CD8-positive, alpha-beta memory T cell (primary cell): ENCODE measurements around the gene CIP2A. TPM values are rescaled to one million over a fixed set of nuclear protein-coding genes. Genes with fewer than 3 reads are reported as not detected.

ENCODE experiments used
- CTCF ChIA-PET: fragments of 350-600 bp; sonication (Branson Sonifier 250); formaldehyde crosslinking; loops from one replicate; lab custom pipeline; 2021; ENCODE audit warnings: antibody characterized with exemption; lab: Charles Lee
- POLR2A ChIA-PET: fragments of 350-600 bp; sonication (Branson Sonifier 250); formaldehyde crosslinking; loops from one replicate; lab custom pipeline; 2021; ENCODE audit warnings: antibody characterized with exemption; lab: Charles Lee
- DNase-seq, 5 donors: peaks; one replicate each; pipeline versions ENCODE4 v3.0.0 to v3.0.0-alpha.2; 2020 to 2022; ENCODE audit warnings: mixed read lengths in 1 of 5
- H3K27ac ChIP-seq: one replicate; pipeline ENCODE4 v1.7.0; 2013; ENCODE audit warnings: low read depth, mild to moderate bottlenecking, low read length, moderate library complexity
- H3K27me3 ChIP-seq: 2 replicates; pipeline ENCODE4 v1.7.0; 2013; ENCODE audit warnings: low read length, mild to moderate bottlenecking; ENCODE audit not compliant: insufficient read depth, poor library complexity, severe bottlenecking
- H3K36me3 ChIP-seq: 2 replicates; pipeline ENCODE4 v1.7.0; 2013; ENCODE audit warnings: mild to moderate bottlenecking, low read length, moderate library complexity; ENCODE audit not compliant: insufficient read depth
- H3K4me1 ChIP-seq: 2 replicates; pipeline ENCODE4 v1.7.0; 2013; ENCODE audit warnings: mild to moderate bottlenecking, low read length, moderate library complexity; ENCODE audit not compliant: insufficient read depth
- H3K4me3 ChIP-seq: 2 replicates; pipeline ENCODE4 v1.7.0; 2013; ENCODE audit warnings: mild to moderate bottlenecking, low read length
- H3K9me3 ChIP-seq: 2 replicates; pipeline ENCODE4 v1.7.0; 2013; ENCODE audit warnings: mild to moderate bottlenecking, low read length
- H3K27ac Mint-ChIP-seq, 8 donors: one replicate each; pipeline ENCODE4 v1.8.0; 2020 to 2021; ENCODE audit warnings: mixed read lengths in 8 of 8, mild to moderate bottlenecking in 6 of 8, inconsistent platforms in 3 of 8, moderate library complexity in 3 of 8
- H3K27me3 Mint-ChIP-seq, 2 donors: one replicate each; pipeline ENCODE4 v1.8.0; 2020 to 2021; ENCODE audit warnings: mixed read lengths in 2 of 2, mild to moderate bottlenecking in 1 of 2, moderate library complexity in 1 of 2
- H3K36me3 Mint-ChIP-seq, 3 donors: one replicate each; pipeline ENCODE4 v1.8.0; 2020 to 2021; ENCODE audit warnings: mixed read lengths in 3 of 3, inconsistent platforms in 1 of 3, mild to moderate bottlenecking in 1 of 3
- H3K4me1 Mint-ChIP-seq, 3 donors: one replicate each; pipeline ENCODE4 v1.8.0; 2020 to 2021; ENCODE audit warnings: mixed read lengths in 3 of 3, inconsistent platforms in 1 of 3, mild to moderate bottlenecking in 1 of 3
- H3K4me3 Mint-ChIP-seq, 7 donors: one replicate each; pipeline ENCODE4 v1.8.0; 2020 to 2021; ENCODE audit warnings: mixed read lengths in 7 of 7, mild to moderate bottlenecking in 6 of 7, moderate library complexity in 4 of 7, inconsistent platforms in 2 of 7
- H3K9me3 Mint-ChIP-seq, 5 donors: one replicate each; pipeline ENCODE4 v1.8.0; 2020 to 2022; ENCODE audit warnings: mixed read lengths in 5 of 5, mild to moderate bottlenecking in 3 of 5, moderate library complexity in 2 of 5, inconsistent platforms in 1 of 5
- polyA plus RNA-seq: library from polyadenylated mRNA; unstranded; fragments of 300-500 nt; fragmentation: Illumina TruSeq; gene quantifications from one replicate; pipeline ENCODE4 v1.2.3, GENCODE V29; 2021
- total RNA-seq, 2 experiments: library from RNA; stranded (reverse); gene quantifications; one replicate each; pipeline ENCODE4 v1.2.3, GENCODE V29; 2021

Gene CIP2A
- total and polyA plus RNA-seq, 3 experiments from 2014 or later: 3.5 to 42.6 (median 41.7) TPM

- Histone ChIP-seq H3K4me1 (no peaks in the 10 kb centered on the region), H3K4me3 (no peak within 1 kb of the TSS), H3K27ac (no peak within 1 kb of the TSS), H3K27me3 (no peaks in the 10 kb centered on the region), H3K36me3 (no peaks in the 10 kb centered on the region), H3K9me3 (no peaks in the 10 kb centered on the region)
- Mint-ChIP-seq H3K4me1 (no peaks in the 10 kb centered on the region), H3K27ac (peak within 1 kb of the TSS in 1 of 8 donors; percentile 30), H3K9me3 (no peaks in the 10 kb centered on the region), H3K36me3 (no peaks in the 10 kb centered on the region), H3K4me3 (no peak within 1 kb of the TSS), H3K27me3 (no peaks in the 10 kb centered on the region)
- ChIA-PET POLR2A (no interaction called here), CTCF (no interaction called here)
- no peak for DNase-seq
Measured at GRCh38 chr3:108510496-108510895, 78.7 kb downstream of the CIP2A start, which contains the start of gene MYH15. MYH15 (minus strand) TSS chr3:108510596; CDS start chr3:108510530, 66 bp downstream.

GRCh38 chr3:108509871-108510270 is 79.4 kb downstream of the CIP2A start:
- no peak for DNase-seq
- no peaks in the 10 kb centered on the region for H3K4me1 ChIP-seq
- no peaks in the 10 kb centered on the region for H3K27me3 ChIP-seq
- Mint-ChIP-seq H3K4me3 (no peak overlapping the region), H3K36me3 (no peaks in the 10 kb centered on the region), H3K27me3 (no peaks in the 10 kb centered on the region), H3K27ac (peak overlapping the region in 1 of 8 donors; percentile 30), H3K4me1 (no peaks in the 10 kb centered on the region), H3K9me3 (no peaks in the 10 kb centered on the region)
- no peak overlapping the region for H3K27ac ChIP-seq
- POLR2A ChIA-PET: no interaction called here
- CTCF ChIA-PET: no interaction called here
- H3K36me3 ChIP-seq: no peaks in the 10 kb centered on the region
- H3K4me3 ChIP-seq: no peak overlapping the region
- no peaks in the 10 kb centered on the region for H3K9me3 ChIP-seq

- Histone ChIP-seq H3K4me1 (no peaks in the 10 kb centered on the region), H3K36me3 (no peaks in the 10 kb centered on the region), H3K27ac (no peak overlapping the region), H3K4me3 (no peak overlapping the region), H3K27me3 (no peaks in the 10 kb centered on the region), H3K9me3 (no peaks in the 10 kb centered on the region)
- Mint-ChIP-seq H3K27me3 (no peaks in the 10 kb centered on the region), H3K27ac (no peak overlapping the region), H3K9me3 (no peaks in the 10 kb centered on the region), H3K4me1 (no peaks in the 10 kb centered on the region), H3K4me3 (no peak overlapping the region), H3K36me3 (no peaks in the 10 kb centered on the region)
- DNase-seq: no peak
- CTCF ChIA-PET: no interaction called here
- POLR2A ChIA-PET: no interaction called here
Measured at GRCh38 chr3:108509263-108509662, 80.0 kb downstream of the CIP2A start.

GRCh38 chr3:108507902-108508301 is 81.3 kb downstream of the CIP2A start:
- Mint-ChIP-seq H3K36me3 (no peaks in the 10 kb centered on the region), H3K27me3 (no peaks in the 10 kb centered on the region), H3K27ac (no peak overlapping the region), H3K9me3 (no peaks in the 10 kb centered on the region), H3K4me1 (no peaks in the 10 kb centered on the region), H3K4me3 (no peak overlapping the region)
- POLR2A ChIA-PET: no interaction called here
- Histone ChIP-seq H3K27ac (no peak overlapping the region), H3K4me1 (no peaks in the 10 kb centered on the region), H3K27me3 (no peaks in the 10 kb centered on the region), H3K4me3 (no peak overlapping the region), H3K36me3 (no peaks in the 10 kb centered on the region), H3K9me3 (no peaks in the 10 kb centered on the region)
- CTCF ChIA-PET: no interaction called here
- no peak for DNase-seq

GRCh38 chr3:108505811-108506210 is 83.4 kb downstream of the CIP2A start:
- no peaks in the 10 kb centered on the region for H3K27me3 ChIP-seq
- no peak overlapping the region for H3K27ac ChIP-seq
- ChIA-PET POLR2A (no interaction called here), CTCF (interaction anchor here (1.1 kb wide), 1 partner anchor 16 kb away, joined by 3 read pairs; no protein-coding TSS in a partner anchor)
- no peaks in the 10 kb centered on the region for H3K4me1 ChIP-seq
- no peak for DNase-seq
- H3K27me3 Mint-ChIP-seq: no peaks in the 10 kb centered on the region
- no peaks in the 10 kb centered on the region for H3K36me3 Mint-ChIP-seq
- no peaks in the 10 kb centered on the region for H3K9me3 ChIP-seq
- H3K9me3 Mint-ChIP-seq: no peaks in the 10 kb centered on the region
- no peaks in the 10 kb centered on the region for H3K4me1 Mint-ChIP-seq
- no peaks in the 10 kb centered on the region for H3K36me3 ChIP-seq
- H3K4me3 Mint-ChIP-seq: no peak overlapping the region
- H3K27ac Mint-ChIP-seq: peak overlapping the region in 1 of 8 donors; percentile 34
- H3K4me3 ChIP-seq: no peak overlapping the region

GRCh38 chr3:108503722-108504121 is 85.5 kb downstream of the CIP2A start:
- no peak overlapping the region for H3K4me3 ChIP-seq
- no peak overlapping the region for H3K27ac Mint-ChIP-seq
- no peaks in the 10 kb centered on the region for H3K36me3 ChIP-seq
- no peaks in the 10 kb centered on the region for H3K9me3 Mint-ChIP-seq
- no peaks in the 10 kb centered on the region for H3K27me3 ChIP-seq
- no peak for DNase-seq
- no peak overlapping the region for H3K27ac ChIP-seq
- H3K27me3 Mint-ChIP-seq: no peaks in the 10 kb centered on the region
- no peaks in the 10 kb centered on the region for H3K9me3 ChIP-seq
- H3K4me1 ChIP-seq: no peaks in the 10 kb centered on the region
- ChIA-PET CTCF (no interaction called here), POLR2A (no interaction called here)
- no peaks in the 10 kb centered on the region for H3K36me3 Mint-ChIP-seq
- H3K4me3 Mint-ChIP-seq: no peak overlapping the region
- no peaks in the 10 kb centered on the region for H3K4me1 Mint-ChIP-seq

GRCh38 chr3:108501535-108501934 is 87.7 kb downstream of the CIP2A start:
- Histone ChIP-seq H3K9me3 (no peaks in the 10 kb centered on the region), H3K4me1 (no peaks in the 10 kb centered on the region), H3K36me3 (no peaks in the 10 kb centered on the region), H3K27me3 (no peaks in the 10 kb centered on the region), H3K27ac (no peak overlapping the region), H3K4me3 (no peak overlapping the region)
- no peaks in the 10 kb centered on the region for H3K36me3 Mint-ChIP-seq
- no peak overlapping the region for H3K4me3 Mint-ChIP-seq
- no peak overlapping the region for H3K27ac Mint-ChIP-seq
- POLR2A ChIA-PET: no interaction called here
- no peaks in the 10 kb centered on the region for H3K4me1 Mint-ChIP-seq
- H3K27me3 Mint-ChIP-seq: no peaks in the 10 kb centered on the region
- DNase-seq: no peak
- CTCF ChIA-PET: no interaction called here
- no peaks in the 10 kb centered on the region for H3K9me3 Mint-ChIP-seq

GRCh38 chr3:108500728-108501127 is 88.5 kb downstream of the CIP2A start:
- Mint-ChIP-seq H3K9me3 (no peaks in the 10 kb centered on the region), H3K4me3 (no peak overlapping the region), H3K36me3 (no peaks in the 10 kb centered on the region), H3K27me3 (no peaks in the 10 kb centered on the region), H3K4me1 (no peaks in the 10 kb centered on the region), H3K27ac (no peak overlapping the region)
- no peak for DNase-seq
- H3K4me3 ChIP-seq: no peak overlapping the region
- H3K27ac ChIP-seq: no peak overlapping the region
- no peaks in the 10 kb centered on the region for H3K4me1 ChIP-seq
- H3K9me3 ChIP-seq: no peaks in the 10 kb centered on the region
- no peaks in the 10 kb centered on the region for H3K27me3 ChIP-seq
- CTCF ChIA-PET: interaction anchor here (1.2 to 1.4 kb wide), 2 partner anchors 11 to 23 kb away, joined by 3 to 4 read pairs; no protein-coding TSS in a partner anchor
- POLR2A ChIA-PET: no interaction called here
- H3K36me3 ChIP-seq: no peaks in the 10 kb centered on the region
